GM12892 (cell line): ENCODE results near the gene ANK2.

ENCODE experiments used
- POLR2A ChIP-seq: IDR thresholded peaks from 2 replicates; pipeline ENCODE4 v1.6.1; 2011; ENCODE audit warnings: low read depth, low read length, control low read depth
- POLR2AphosphoS5 ChIP-seq: IDR thresholded peaks from 2 replicates; pipeline ENCODE4 v1.6.1; 2011; ENCODE audit warnings: low read depth, low read length, control low read depth
- TAF1 ChIP-seq: IDR thresholded peaks from 2 replicates; pipeline ENCODE4 v1.6.1; 2011; ENCODE audit warnings: low read depth, mild to moderate bottlenecking, control low read depth, low read length, borderline replicate concordance

GRCh38 chr4:113293043-113293560 lies 243.6 kb downstream of the ANK2 start:
- TF ChIP-seq POLR2A (no peak), POLR2AphosphoS5 (no peak), TAF1 (no peak)
